Head of caudate nucleus (tissue), 42 donors: ENCODE results near the gene RGS14.
"Not testable (repeated sequence)": the region's sequence is repeated elsewhere in the genome, so short reads cannot be mapped to it uniquely, and the experiment has no call there.

ENCODE experiments used
- DNase-seq, 42 donors: peaks; one replicate each; pipeline versions ENCODE4 v3.0.0 to v3.0.0-alpha.2; 2020 to 2021; ENCODE audit warnings: mixed read lengths in 7 of 42
- intact Hi-C: fragments of 100-400 bp; cut with DNase I; formaldehyde crosslinking; loops from one replicate; pipeline ENCODE4 v1.15.0; 2022

RGS14 gene

GRCh38 chr5:177339107-177339638, 18.6 kb upstream of the RGS14 start:
- intact Hi-C loops: no loop called here
- DNase-seq: no peak

GRCh38 chr5:177343000-177343399, 14.7 kb upstream of the RGS14 start:
- DNase-seq, intact Hi-C loops: not testable (repeated sequence)

- intact Hi-C loops: no loop called here
- DNase-seq: no peak
Observed at GRCh38 chr5:177343777-177344176, 13.9 kb upstream of the RGS14 start.

GRCh38 chr5:177344891-177345290, 12.8 kb upstream of the RGS14 start:
- intact Hi-C loops: no loop called here
- no peak for DNase-seq

- DNase-seq: no peak
- intact Hi-C loops: no loop called here
Observed at GRCh38 chr5:177346820-177347219, 10.9 kb upstream of the RGS14 start.

GRCh38 chr5:177347699-177348098, 10.0 kb upstream of the RGS14 start:
- no peak for DNase-seq
- intact Hi-C loops: no loop called here

- DNase-seq: no peak
- intact Hi-C loops: no loop called here
Observed at GRCh38 chr5:177349362-177349647, 8.4 kb upstream of the RGS14 start.

GRCh38 chr5:177349762-177350161, 8.0 kb upstream of the RGS14 start:
- intact Hi-C loops: no loop called here
- DNase-seq: no peak

- intact Hi-C loops: no loop called here
- DNase-seq: no peak
Observed at GRCh38 chr5:177350776-177351391, 6.8 kb upstream of the RGS14 start.

- intact Hi-C loops: no loop called here
- peak; percentile 92 to 98 (median 96) for DNase-seq
Observed at GRCh38 chr5:177351392-177352329, 6.1 kb upstream of the RGS14 start, which contains the start of gene LMAN2. Gene LMAN2, minus strand, starts transcription at chr5:177351668. Its CDS starts 21 bp downstream, at chr5:177351647.

GRCh38 chr5:177353093-177353492, 4.6 kb upstream of the RGS14 start:
- intact Hi-C loops: no loop called here
- no peak for DNase-seq

- intact Hi-C loops: no loop called here
- peak in 1 of 42 donors; percentile 26 for DNase-seq
Observed at GRCh38 chr5:177354256-177354655, 3.5 kb upstream of the RGS14 start.

- no peak for DNase-seq
- intact Hi-C loops: no loop called here
Observed at GRCh38 chr5:177354711-177355110, 3.0 kb upstream of the RGS14 start.

GRCh38 chr5:177355162-177355867, 2.4 kb upstream of the RGS14 start:
- intact Hi-C loops: no loop called here

GRCh38 chr5:177355868-177356168, 1.9 kb upstream of the RGS14 start:
- intact Hi-C loops: no loop called here
- no peak for DNase-seq

More at GRCh38 chr5:177355162-177355867, 2.4 kb upstream of the RGS14 start:
- DNase-seq: no peak

GRCh38 chr5:177356746-177357145, 978 bp upstream of the RGS14 start:
- no peak for DNase-seq
- intact Hi-C loops: no loop called here

- no peak for DNase-seq
- intact Hi-C loops: no loop called here
Observed at GRCh38 chr5:177357146-177357458, 622 bp upstream of the RGS14 start.

GRCh38 chr5:177358370-177358819, 671 bp downstream of the RGS14 start:
- DNase-seq: no peak

GRCh38 chr5:177359451-177359851, 1.7 kb downstream of the RGS14 start:
- intact Hi-C loops: no loop called here
- DNase-seq: peak in 11 of 42 donors; percentile 44 to 64 (median 54)

More at GRCh38 chr5:177358370-177358819, 671 bp downstream of the RGS14 start:
- intact Hi-C loops: no loop called here

- intact Hi-C loops: no loop called here
- peak in 10 of 42 donors; percentile 21 to 72 (median 61) for DNase-seq
Observed at GRCh38 chr5:177359860-177360259, 2.1 kb downstream of the RGS14 start.
